HEK293T (cell line): ENCODE measurements around the gene COQ9.

ENCODE experiments used
- BHLHE40 ChIP-seq: fragments of 450-650 bp; IDR thresholded peaks from 2 replicates; pipeline ENCODE4 v1.6.1; 2016; ENCODE audit warnings: mild to moderate bottlenecking, moderate library complexity, borderline replicate concordance
- FOXK2 ChIP-seq: fragments of 450-650 bp; IDR thresholded peaks from 2 replicates; pipeline ENCODE4 v1.6.1; 2016; ENCODE audit warnings: mild to moderate bottlenecking
- HDGF ChIP-seq: fragments of 450-650 bp; IDR thresholded peaks from 2 replicates; pipeline ENCODE4 v1.6.1; 2017; ENCODE audit warnings: antibody characterized with exemption, borderline replicate concordance

- TF ChIP-seq HDGF (no peak), BHLHE40 (no peak), FOXK2 (no peak)
Measured at GRCh38 chr16:57485091-57485915, 38.0 kb downstream of the COQ9 start.
